ENCODE measurements around the gene GNG14.

DNA sequence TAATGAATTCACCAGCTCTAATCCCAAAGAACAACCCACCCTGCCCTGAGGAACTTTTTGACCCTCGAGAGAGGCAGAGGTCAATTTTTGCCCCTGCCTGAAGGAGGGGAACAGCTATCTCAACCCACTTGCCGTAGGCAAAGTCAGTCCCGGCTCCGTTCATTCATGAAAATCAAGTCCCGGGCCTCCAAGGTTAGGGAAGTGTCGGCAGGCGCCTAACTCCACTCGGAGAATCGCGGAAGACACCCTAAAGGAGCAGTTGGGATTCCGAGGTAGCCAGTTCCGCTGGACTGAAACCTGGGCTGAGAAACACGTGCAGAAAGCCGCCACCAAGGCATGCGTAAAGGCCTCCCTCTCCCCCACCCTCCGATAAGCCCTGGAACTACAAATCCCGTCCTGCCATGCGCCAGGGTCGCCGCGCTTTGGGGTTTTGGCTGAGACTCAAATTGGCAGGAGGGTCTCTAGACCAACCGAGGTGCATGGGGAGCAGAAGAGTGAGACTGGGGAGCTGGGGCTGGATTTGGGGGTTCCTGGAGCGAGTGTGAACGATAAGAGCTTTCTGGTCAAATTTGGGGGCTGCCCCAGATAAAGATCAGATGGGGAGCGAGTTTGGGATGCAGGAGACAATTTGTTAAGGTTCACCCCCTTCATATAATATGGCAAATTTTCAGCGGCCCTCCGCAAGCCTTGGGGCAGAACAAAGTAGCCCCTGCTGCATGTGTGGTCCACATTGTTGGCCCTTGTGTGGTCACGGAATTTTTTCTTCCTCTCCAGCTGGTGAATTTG lies 36.0 kb downstream of the GNG14 start, which contains the start of gene TNPO2:
- TF ChIP-seq ZFX (IDR thresholded peaks at IDR 0.05): no peak
- no peak for TF ChIP-seq POLR2A (IDR thresholded peaks at IDR 0.05; ENCODE audit: borderline replicate concordance, extremely low read depth, insufficient read depth, insufficient read length)
